B cell (primary cell): ENCODE measurements around the gene ABHD13.

Source experiments
- EZH2 ChIP-seq: IDR thresholded peaks from 2 replicates; pipeline ENCODE4 v1.6.1; 2012; ENCODE audit warnings: borderline replicate concordance, low read depth, mild to moderate bottlenecking, moderate library complexity, low read length; ENCODE audit not compliant: insufficient read depth, poor library complexity, severe bottlenecking
- TF ChIP-seq, protein P1 (sequence below): fragments of 200-600 bp; IDR thresholded peaks from one replicate; pipeline ENCODE4 v1.8.0; 2022; ENCODE audit warnings: antibody characterized with exemption, mild to moderate bottlenecking

DNA sequence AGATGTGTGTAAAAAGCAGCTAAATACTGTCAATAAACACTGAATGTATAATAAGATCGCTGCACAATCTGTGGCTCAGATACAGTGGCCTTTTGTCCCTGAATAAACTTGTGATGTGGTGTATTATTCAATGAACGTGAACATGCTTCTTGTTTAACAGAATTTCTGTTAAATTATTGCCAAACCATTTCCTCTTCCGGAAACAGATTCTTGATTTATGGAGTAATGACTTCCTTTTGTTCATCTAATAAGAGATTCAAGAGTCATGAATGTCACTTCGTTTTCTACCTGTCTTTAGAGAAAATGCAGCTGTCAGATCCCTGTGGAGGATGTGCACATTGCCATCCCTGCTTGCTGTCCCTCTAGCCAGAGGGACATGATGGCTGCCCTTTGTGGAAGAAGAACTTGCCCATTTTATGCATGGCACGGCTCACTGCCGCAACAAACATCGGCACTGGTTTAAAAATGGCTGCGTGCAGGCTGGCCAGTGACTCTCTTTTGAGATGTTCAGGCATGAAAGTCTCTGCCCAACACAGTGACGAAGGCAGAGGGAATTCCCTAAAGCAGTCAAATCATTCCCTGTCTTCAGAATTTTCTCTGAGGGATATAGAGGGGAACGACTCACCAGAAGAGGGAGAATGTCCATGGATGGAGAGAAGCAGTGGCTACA is 48.3 kb downstream of the ABHD13 start:
- TF ChIP-seq, protein P1, sequence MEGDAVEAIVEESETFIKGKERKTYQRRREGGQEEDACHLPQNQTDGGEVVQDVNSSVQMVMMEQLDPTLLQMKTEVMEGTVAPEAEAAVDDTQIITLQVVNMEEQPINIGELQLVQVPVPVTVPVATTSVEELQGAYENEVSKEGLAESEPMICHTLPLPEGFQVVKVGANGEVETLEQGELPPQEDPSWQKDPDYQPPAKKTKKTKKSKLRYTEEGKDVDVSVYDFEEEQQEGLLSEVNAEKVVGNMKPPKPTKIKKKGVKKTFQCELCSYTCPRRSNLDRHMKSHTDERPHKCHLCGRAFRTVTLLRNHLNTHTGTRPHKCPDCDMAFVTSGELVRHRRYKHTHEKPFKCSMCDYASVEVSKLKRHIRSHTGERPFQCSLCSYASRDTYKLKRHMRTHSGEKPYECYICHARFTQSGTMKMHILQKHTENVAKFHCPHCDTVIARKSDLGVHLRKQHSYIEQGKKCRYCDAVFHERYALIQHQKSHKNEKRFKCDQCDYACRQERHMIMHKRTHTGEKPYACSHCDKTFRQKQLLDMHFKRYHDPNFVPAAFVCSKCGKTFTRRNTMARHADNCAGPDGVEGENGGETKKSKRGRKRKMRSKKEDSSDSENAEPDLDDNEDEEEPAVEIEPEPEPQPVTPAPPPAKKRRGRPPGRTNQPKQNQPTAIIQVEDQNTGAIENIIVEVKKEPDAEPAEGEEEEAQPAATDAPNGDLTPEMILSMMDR: no peak
- TF ChIP-seq EZH2: no peak
